OCI-LY7 (cell line): Measurements from ENCODE around the gene F11. TPM values are rescaled to one million over a fixed set of nuclear protein-coding genes. Genes with fewer than 3 reads are reported as not detected.

ENCODE experiments used
- BruUV-seq: library from RNA; stranded (reverse); fragments of 400-500 nt; replicated peaks from 2 replicates; lab custom pipeline; 2021; lab: Mats Ljungman, UMichigan
- CTCF ChIA-PET: fragments of 300-600 bp; sonication (Branson Sonifier 250); formaldehyde crosslinking; loops from one replicate; lab custom pipeline; 2022; ENCODE audit warnings: antibody characterized with exemption; ENCODE audit not compliant: unreplicated experiment; lab: Charles Lee
- POLR2A ChIA-PET: fragments of 300-600 bp; sonication (Branson Sonifier 250); formaldehyde crosslinking; loops from one replicate; lab custom pipeline; 2022; ENCODE audit warnings: antibody characterized with exemption; lab: Charles Lee
- DNase-seq: peaks from one replicate; pipeline ENCODE4 v3.0.0-alpha.2; 2015; ENCODE audit warnings: low spot score
- H2AFZ ChIP-seq: fragments of 200-600 bp; sonication (generic), shearing (Covaris generic); 2 replicates; pipeline ENCODE4 v1.6.1; 2014; ENCODE audit warnings: mild to moderate bottlenecking, antibody characterized with exemption, low read length, moderate library complexity
- H3K27ac ChIP-seq: fragments of 200-600 bp; sonication (generic); 2 replicates; pipeline ENCODE4 v1.5.1; 2014; ENCODE audit warnings: mixed run types, low read depth, mild to moderate bottlenecking, moderate library complexity, low read length, inconsistent platforms; ENCODE audit not compliant: poor library complexity, severe bottlenecking
- H3K36me3 ChIP-seq: fragments of 200-600 bp; sonication (generic); 2 replicates; pipeline ENCODE4 v1.6.1; 2014; ENCODE audit warnings: mild to moderate bottlenecking, antibody characterized with exemption, low read length, moderate library complexity, mixed read lengths; ENCODE audit not compliant: insufficient read depth
- H3K4me1 ChIP-seq: fragments of 200-600 bp; sonication (generic); 2 replicates; pipeline ENCODE4 v1.5.1; 2014; ENCODE audit warnings: mild to moderate bottlenecking, low read length; ENCODE audit not compliant: insufficient read depth, poor library complexity, severe bottlenecking
- H3K4me2 ChIP-seq: fragments of 200-600 bp; sonication (generic); 2 replicates; pipeline ENCODE4 v1.6.1; 2014; ENCODE audit warnings: mild to moderate bottlenecking, low read length
- H3K4me3 ChIP-seq: fragments of 200-600 bp; sonication (generic); 2 replicates; pipeline ENCODE4 v1.5.1; 2014; ENCODE audit warnings: mild to moderate bottlenecking, low read depth, low read length; ENCODE audit not compliant: poor library complexity, severe bottlenecking
- H3K79me2 ChIP-seq: fragments of 200-600 bp; sonication (generic); 2 replicates; pipeline ENCODE4 v1.6.1; 2016; ENCODE audit warnings: low read depth, mild to moderate bottlenecking, low read length, moderate library complexity, mixed read lengths; ENCODE audit not compliant: insufficient read depth
- H3K9me2 ChIP-seq: fragments of 200-600 bp; sonication (generic); 2 replicates; pipeline ENCODE4 v1.6.1; 2016; ENCODE audit warnings: mild to moderate bottlenecking, low read length, mixed read lengths; ENCODE audit not compliant: insufficient read depth
- H3K9me3 ChIP-seq: fragments of 200-600 bp; sonication (generic); 2 replicates; pipeline ENCODE4 v1.6.1; 2014; ENCODE audit warnings: mild to moderate bottlenecking, mixed run types, low read length, mixed read lengths
- H4K20me1 ChIP-seq: fragments of 200-600 bp; sonication (generic); 2 replicates; pipeline ENCODE4 v1.6.1; 2014; ENCODE audit warnings: mild to moderate bottlenecking, antibody characterized with exemption, low read length, moderate library complexity, mixed read lengths; ENCODE audit not compliant: insufficient read depth
- CTCF ChIP-seq: fragments of 200-600 bp; sonication (generic); conservative IDR thresholded peaks from 2 replicates; pipeline ENCODE4 v1.5.1; 2014; ENCODE audit warnings: mild to moderate bottlenecking, antibody characterized with exemption, low read length, moderate library complexity, mixed read lengths
- EZH2phosphoT487 ChIP-seq: fragments of 200-600 bp; sonication (generic); IDR thresholded peaks from 2 replicates; pipeline ENCODE4 v1.6.1; 2018; ENCODE audit warnings: low read depth, borderline replicate concordance, mild to moderate bottlenecking, mixed run types, antibody characterized with exemption, low read length, moderate library complexity, mixed read lengths
- intact Hi-C: fragments of 100-400 bp; cut with micrococcal nuclease; formaldehyde crosslinking; loops from one replicate; pipeline ENCODE4 v1.10.0; 2022; ENCODE audit not compliant: unreplicated experiment
- total RNA-seq, 2 experiments: library from RNA; depleted of rRNA in 1 of 2; stranded (reverse); fragments of >200 nt in 1 of 2; shearing (Covaris generic) in 1 of 2; gene quantifications; 2 replicates each; pipeline ENCODE4 v1.2.3, GENCODE V29; 2014 to 2022

Gene F11
- total RNA-seq, 2 experiments from 2014 or later, result not detected

DNA sequence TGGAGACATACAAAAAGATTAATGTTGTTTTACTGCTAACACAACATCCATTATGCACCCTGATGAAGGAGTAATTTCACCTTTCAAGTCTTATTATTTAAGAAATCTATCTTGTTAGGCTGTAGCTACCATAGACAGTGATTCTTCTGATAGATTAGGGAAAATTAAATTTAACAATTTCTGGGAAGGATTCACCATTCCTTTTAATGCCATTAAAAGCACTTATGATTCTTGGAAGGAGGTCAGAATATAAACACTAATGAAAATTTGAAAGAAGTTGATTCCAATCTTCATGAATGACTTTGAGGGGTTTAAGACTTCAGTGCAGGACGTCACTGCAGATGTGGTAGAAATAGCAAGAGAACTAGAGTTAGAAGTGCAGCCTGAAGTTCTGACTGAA lies 69.8 kb downstream of the F11 start:
- Histone ChIP-seq H3K9me2 (no peaks in the 10 kb centered on the region), H3K4me1 (no peaks in the 10 kb centered on the region), H3K79me2 (no peaks in the 10 kb centered on the region), H3K9me3 (no peaks in the 10 kb centered on the region), H3K36me3 (no peaks in the 10 kb centered on the region), H3K4me2 (no peak overlapping the region), H3K27ac (no peak overlapping the region), H2AFZ (no peak overlapping the region), H3K4me3 (no peak overlapping the region), H4K20me1 (no peaks in the 10 kb centered on the region)
- TF ChIP-seq EZH2phosphoT487 (no peak), CTCF (no peak)
- DNase-seq, result no peak
- ChIA-PET CTCF (no interaction called here), POLR2A (no interaction called here)
- BruUV-seq, result no TSS peak
- intact Hi-C loops, result no loop called here

Other genes with a start within 250 kb of the F11 start
- 0.26 and 0.38 TPM in 2 replicates for gene TLR3, start 197.0 kb upstream of the F11 start, total RNA-seq (2014; rRNA removed; shearing (Covaris generic))
- 0.53 and 0.77 TPM in 2 replicates for gene TLR3, start 197.0 kb upstream of the F11 start, total RNA-seq (2022)
- gene FAM149A, start 161.5 kb upstream of the F11 start, total RNA-seq (2014; rRNA removed; shearing (Covaris generic)), result not detected in 2 replicates
- gene FAM149A, start 161.5 kb upstream of the F11 start, total RNA-seq (2022), result not detected in 2 replicates
- gene CYP4V2, start 74.6 kb upstream of the F11 start, total RNA-seq (2014; rRNA removed; shearing (Covaris generic)), result 6.2 and 6.9 TPM in 2 replicates
- 10.8 and 12.5 TPM in 2 replicates for gene CYP4V2, start 74.6 kb upstream of the F11 start, total RNA-seq (2022)
- 0.57 TPM in 1 of 2 replicates, not detected in the other for gene KLKB1, start 38.7 kb upstream of the F11 start, total RNA-seq (2014; rRNA removed; shearing (Covaris generic))
- gene KLKB1, start 38.7 kb upstream of the F11 start, total RNA-seq (2022), result 0.24 TPM in 1 of 2 replicates, not detected in the other